Panc1 (cell line): Measurements from ENCODE around the gene HSDL1. TPM values are rescaled to one million over a fixed set of nuclear protein-coding genes. Genes with fewer than 3 reads are reported as not detected.

Experiments
- ATAC-seq: fragments of 200-7000 bp; cut with Tn5 transposase; 2 replicates; pipeline ENCODE4 v1.9.1; 2020; ENCODE audit warnings: mild to moderate bottlenecking, moderate library complexity
- BruUV-seq: library from RNA; stranded (reverse); fragments of 400-500 nt; replicated peaks from 2 replicates; lab custom pipeline; 2021; lab: Mats Ljungman, UMichigan
- CTCF ChIA-PET: fragments of 300-600 bp; sonication (Branson Sonifier 250); formaldehyde crosslinking; loops from one replicate; lab custom pipeline; 2022; ENCODE audit warnings: antibody characterized with exemption; lab: Charles Lee
- POLR2A ChIA-PET: fragments of 300-600 bp; sonication (Branson Sonifier 250); formaldehyde crosslinking; loops from one replicate; lab custom pipeline; 2022; ENCODE audit warnings: antibody characterized with exemption; lab: Charles Lee
- DNase-seq: peaks from one replicate; pipeline ENCODE4 v3.0.0-alpha.2; 2010; ENCODE audit warnings: low read depth, low spot score
- H3K27ac ChIP-seq: 2 replicates; pipeline ENCODE4 v1.5.1; 2011; ENCODE audit warnings: mild to moderate bottlenecking, low read length, inconsistent platforms
- H3K27me3 ChIP-seq: fragments of 200-500 bp; sonication (Bioruptor generic); 2 replicates; pipeline ENCODE4 v1.6.0; 2014; ENCODE audit warnings: low read length, inconsistent platforms; ENCODE audit not compliant: control insufficient read depth, insufficient read depth
- H3K36me3 ChIP-seq: fragments of 200-500 bp; sonication (Bioruptor generic); 2 replicates; pipeline ENCODE4 v1.5.1; 2014; ENCODE audit warnings: inconsistent platforms, mild to moderate bottlenecking, low read length, moderate library complexity; ENCODE audit not compliant: control insufficient read depth, insufficient read depth
- H3K4me1 ChIP-seq: 2 replicates; pipeline ENCODE4 v1.5.1; 2011; ENCODE audit warnings: inconsistent platforms, mild to moderate bottlenecking, low read length, moderate library complexity; ENCODE audit not compliant: control insufficient read depth, insufficient read depth
- H3K4me3 ChIP-seq, 2 experiments: 2 replicates each; pipeline ENCODE4 v1.5.1; 2011 to 2012; ENCODE audit warnings: low read depth in 2 of 2, low read length in 2 of 2, mild to moderate bottlenecking in 2 of 2, inconsistent platforms in 1 of 2, moderate library complexity in 1 of 2
- H3K9me3 ChIP-seq: fragments of 200-500 bp; sonication (Bioruptor generic); 2 replicates; pipeline ENCODE4 v1.5.1; 2014; ENCODE audit warnings: low read depth, mild to moderate bottlenecking, inconsistent platforms, low read length, moderate library complexity; ENCODE audit not compliant: control insufficient read depth, insufficient read depth
- CTCF ChIP-seq: fragments of 450-650 bp; IDR thresholded peaks from 2 replicates; pipeline ENCODE4 v1.5.1; 2017; ENCODE audit warnings: mild to moderate bottlenecking
- POLR2AphosphoS5 ChIP-seq: IDR thresholded peaks from 2 replicates; pipeline ENCODE4 v1.6.1; 2012; ENCODE audit warnings: mild to moderate bottlenecking, low read depth, low read length, moderate library complexity
- REST ChIP-seq, 2 experiments: IDR thresholded peaks; 2 replicates each; pipeline ENCODE4 v1.6.1; 2011 to 2012; ENCODE audit warnings: low read depth in 2 of 2, control low read depth in 1 of 2, low read length in 1 of 2, mild to moderate bottlenecking in 1 of 2, moderate library complexity in 1 of 2; ENCODE audit not compliant: insufficient read depth in 1 of 2
- SIN3A ChIP-seq: IDR thresholded peaks from 2 replicates; pipeline ENCODE4 v1.6.1; 2012; ENCODE audit warnings: low read depth, mild to moderate bottlenecking, low read length, moderate library complexity, borderline replicate concordance; ENCODE audit not compliant: insufficient read depth
- TCF7L2 ChIP-seq: IDR thresholded peaks from 2 replicates; pipeline ENCODE4 v1.6.1; 2011; ENCODE audit warnings: mild to moderate bottlenecking, low read depth, low read length, inconsistent platforms
- in situ Hi-C: cut with HindIII; loops from 2 replicates; pipeline ENCODE4 v1.10.0; 2016; ENCODE audit warnings: low sequenced_read_pairs, low pct_unique_long_range_greater_than_20kb
- intact Hi-C: fragments of 100-400 bp; cut with micrococcal nuclease; formaldehyde crosslinking; loops from one replicate; pipeline ENCODE4 v1.10.0; 2022; ENCODE audit not compliant: unreplicated experiment
- total RNA-seq: library from RNA; stranded (reverse); gene quantifications from one replicate; pipeline ENCODE4 v1.2.1, GENCODE V29; 2021; ENCODE audit not compliant: unreplicated experiment

The HSDL1 gene
- total RNA-seq, 1 experiment from 2014 or later: 24.6 TPM

DNA sequence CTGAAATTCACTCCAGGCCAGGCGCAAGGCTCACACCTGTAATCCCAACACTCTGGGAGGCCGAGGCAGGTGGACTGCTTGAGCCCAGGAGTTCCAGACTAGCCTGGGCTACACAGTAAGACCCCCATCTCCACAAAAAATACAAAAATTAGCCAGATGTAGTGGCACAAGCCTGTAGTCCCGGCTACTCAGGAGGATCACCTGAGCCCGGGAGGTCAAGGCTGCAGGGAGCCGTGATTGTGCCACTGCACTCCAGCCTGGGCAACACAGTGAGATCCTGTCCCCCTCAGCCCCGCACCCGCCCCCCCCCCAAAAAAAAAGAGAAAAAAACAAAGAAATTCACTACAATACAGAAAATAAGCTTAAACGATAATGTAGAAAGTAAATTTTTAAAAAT is 59.7 kb downstream of the HSDL1 start:
- DNase-seq: no peak
- no peaks in the 10 kb centered on the region for H3K9me3 ChIP-seq
- H3K27ac ChIP-seq: no peak overlapping the region
- H3K4me3 ChIP-seq: no peak overlapping the region
- CTCF ChIA-PET: interaction anchor here (0.6 kb wide), 1 partner anchor 71 kb away, joined by 6 read pairs; no protein-coding TSS in a partner anchor
- in situ Hi-C loops (no loop called here), intact Hi-C loops (no loop called here)
- TF ChIP-seq REST (IDR thresholded peaks at IDR 0.05; ENCODE audit: insufficient read depth in 1 of 2, low read depth in 2 of 2, low read length in 1 of 2): no peak
- no peak for TF ChIP-seq CTCF
- no peak for TF ChIP-seq TCF7L2
- TF ChIP-seq SIN3A: no peak
- TF ChIP-seq POLR2AphosphoS5: no peak
- no peaks in the 10 kb centered on the region for H3K4me1 ChIP-seq
- no peak for ATAC-seq
- POLR2A ChIA-PET: no interaction called here
- BruUV-seq: no TSS peak
- H3K27me3 ChIP-seq: no peaks in the 10 kb centered on the region
- peaks cover 7% of the 10 kb centered on the region for H3K36me3 ChIP-seq

DNA sequence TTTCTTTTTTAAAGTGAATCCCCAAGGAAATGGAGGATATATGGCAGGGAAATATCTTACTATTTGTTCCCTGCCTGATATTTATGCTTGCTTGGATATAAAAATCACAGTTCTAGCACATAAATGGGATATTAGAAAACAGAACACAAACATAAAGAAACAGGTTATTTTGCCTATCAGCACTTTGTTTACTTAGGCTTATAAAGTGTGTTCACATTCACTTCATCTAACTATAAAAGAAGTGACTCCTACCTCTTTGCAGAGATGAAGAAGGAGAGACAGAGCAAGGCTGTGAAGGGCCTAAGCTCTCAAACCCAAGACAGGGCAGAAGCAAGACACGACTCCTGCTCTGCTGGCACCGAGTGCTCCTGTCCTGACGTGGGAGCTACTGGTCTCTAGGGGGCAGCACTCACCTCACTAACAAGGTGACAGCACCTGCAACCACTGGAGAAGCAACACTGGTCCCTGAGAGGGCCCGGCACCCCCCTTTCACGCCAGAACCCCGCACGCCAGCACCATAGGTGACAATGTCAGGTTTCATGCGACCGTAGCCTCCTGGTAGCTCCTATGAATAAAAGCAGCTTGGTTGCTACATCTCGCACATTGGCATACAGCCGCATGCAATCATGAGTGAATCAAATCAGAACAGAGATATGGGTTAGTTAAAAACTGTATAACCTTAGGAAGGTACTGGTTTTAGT is 60.3 kb downstream of the HSDL1 start:
- H3K36me3 ChIP-seq: peaks cover 7% of the 10 kb centered on the region
- ChIA-PET POLR2A (no interaction called here), CTCF (no interaction called here)
- H3K27me3 ChIP-seq: no peaks in the 10 kb centered on the region
- intact Hi-C loops: no loop called here
- no peaks in the 10 kb centered on the region for H3K4me1 ChIP-seq
- H3K9me3 ChIP-seq: no peaks in the 10 kb centered on the region
- no peak overlapping the region for H3K27ac ChIP-seq
- BruUV-seq: no TSS peak
- ATAC-seq (peak; percentile 97), DNase-seq (peak; percentile 57)
- no peak overlapping the region for H3K4me3 ChIP-seq
- in situ Hi-C loops: no loop called here
- TF ChIP-seq POLR2AphosphoS5: no peak
- no peak for TF ChIP-seq SIN3A
- TF ChIP-seq CTCF: peak; percentile 84
- no peak for TF ChIP-seq REST (IDR thresholded peaks at IDR 0.05; ENCODE audit: insufficient read depth in 1 of 2, low read depth in 2 of 2, low read length in 1 of 2)
- no peak for TF ChIP-seq TCF7L2
